ENCODE measurements around the gene PPP1R1B.

DNA sequence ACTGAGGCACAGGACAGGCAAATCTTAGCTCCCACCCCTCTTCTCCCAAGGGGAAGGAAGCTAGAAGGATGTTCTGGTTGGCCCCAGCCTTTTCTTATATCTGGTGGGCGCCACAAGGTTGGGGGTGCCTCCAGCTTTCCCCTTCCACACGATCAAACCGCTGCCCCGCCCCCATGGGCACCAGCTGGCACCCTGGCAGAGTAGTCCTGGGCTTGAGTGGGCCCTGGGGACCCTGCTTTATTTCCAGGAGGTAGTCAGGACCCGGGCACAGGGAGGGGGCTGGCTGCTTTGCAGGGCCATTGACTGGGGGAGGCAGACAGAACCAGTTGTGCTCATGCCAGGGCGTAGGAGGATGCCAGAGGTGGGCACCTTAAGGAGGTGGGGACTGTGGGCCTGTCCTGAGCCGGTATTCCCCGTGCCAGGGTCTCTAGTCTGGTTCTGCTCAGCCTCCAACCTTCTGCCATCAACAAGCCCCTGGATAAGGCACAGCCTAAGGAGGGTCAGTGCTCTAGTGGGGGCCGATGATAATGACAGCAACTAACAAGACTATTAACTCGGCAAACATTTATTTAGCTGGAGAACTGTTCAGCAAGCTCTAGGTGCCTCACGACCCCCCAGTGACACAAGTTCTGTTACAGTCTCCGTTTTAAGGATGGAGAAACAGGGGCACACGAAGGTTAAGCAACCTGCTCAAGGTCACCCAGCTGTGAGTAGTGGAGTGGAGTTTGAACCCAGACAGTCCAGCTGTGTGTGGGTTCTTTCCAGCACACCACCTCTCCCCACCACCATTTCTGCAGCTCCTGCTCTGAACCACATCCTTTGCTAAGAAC is 7.6 kb upstream of the PPP1R1B start:
- TF ChIP-seq, protein P1, sequence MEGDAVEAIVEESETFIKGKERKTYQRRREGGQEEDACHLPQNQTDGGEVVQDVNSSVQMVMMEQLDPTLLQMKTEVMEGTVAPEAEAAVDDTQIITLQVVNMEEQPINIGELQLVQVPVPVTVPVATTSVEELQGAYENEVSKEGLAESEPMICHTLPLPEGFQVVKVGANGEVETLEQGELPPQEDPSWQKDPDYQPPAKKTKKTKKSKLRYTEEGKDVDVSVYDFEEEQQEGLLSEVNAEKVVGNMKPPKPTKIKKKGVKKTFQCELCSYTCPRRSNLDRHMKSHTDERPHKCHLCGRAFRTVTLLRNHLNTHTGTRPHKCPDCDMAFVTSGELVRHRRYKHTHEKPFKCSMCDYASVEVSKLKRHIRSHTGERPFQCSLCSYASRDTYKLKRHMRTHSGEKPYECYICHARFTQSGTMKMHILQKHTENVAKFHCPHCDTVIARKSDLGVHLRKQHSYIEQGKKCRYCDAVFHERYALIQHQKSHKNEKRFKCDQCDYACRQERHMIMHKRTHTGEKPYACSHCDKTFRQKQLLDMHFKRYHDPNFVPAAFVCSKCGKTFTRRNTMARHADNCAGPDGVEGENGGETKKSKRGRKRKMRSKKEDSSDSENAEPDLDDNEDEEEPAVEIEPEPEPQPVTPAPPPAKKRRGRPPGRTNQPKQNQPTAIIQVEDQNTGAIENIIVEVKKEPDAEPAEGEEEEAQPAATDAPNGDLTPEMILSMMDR (optimal IDR thresholded peaks at IDR 0.05 in 1 of 3, IDR thresholded peaks at IDR 0.05 in 1 of 3, conservative IDR thresholded peaks at IDR 0.05 in 1 of 3; ENCODE audit: extremely low read depth in 1 of 3, insufficient read depth in 2 of 3, low read length in 3 of 3), result no peak
- TF ChIP-seq EZH2 (IDR thresholded peaks at IDR 0.05; ENCODE audit: low read length), result no peak
